ENCODE data around the gene SRRM2.

DNA sequence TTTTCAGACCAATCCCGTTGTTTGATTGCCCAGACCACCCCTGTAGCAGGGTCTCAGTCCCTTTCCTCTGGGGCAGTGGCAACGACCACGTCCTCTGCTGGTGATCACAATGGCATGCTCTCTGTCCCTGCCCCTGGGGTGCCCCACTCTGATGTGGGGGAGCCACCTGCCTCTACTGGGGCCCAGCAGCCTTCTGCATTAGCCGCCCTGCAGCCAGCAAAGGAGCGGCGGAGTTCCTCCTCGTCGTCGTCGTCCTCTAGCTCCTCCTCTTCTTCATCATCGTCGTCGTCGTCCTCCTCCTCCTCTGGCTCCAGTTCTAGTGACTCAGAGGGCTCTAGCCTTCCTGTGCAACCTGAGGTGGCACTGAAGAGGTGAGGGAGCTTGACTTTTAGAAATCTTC is 15.5 kb downstream of the SRRM2 start:
- TF ChIP-seq, protein P1, sequence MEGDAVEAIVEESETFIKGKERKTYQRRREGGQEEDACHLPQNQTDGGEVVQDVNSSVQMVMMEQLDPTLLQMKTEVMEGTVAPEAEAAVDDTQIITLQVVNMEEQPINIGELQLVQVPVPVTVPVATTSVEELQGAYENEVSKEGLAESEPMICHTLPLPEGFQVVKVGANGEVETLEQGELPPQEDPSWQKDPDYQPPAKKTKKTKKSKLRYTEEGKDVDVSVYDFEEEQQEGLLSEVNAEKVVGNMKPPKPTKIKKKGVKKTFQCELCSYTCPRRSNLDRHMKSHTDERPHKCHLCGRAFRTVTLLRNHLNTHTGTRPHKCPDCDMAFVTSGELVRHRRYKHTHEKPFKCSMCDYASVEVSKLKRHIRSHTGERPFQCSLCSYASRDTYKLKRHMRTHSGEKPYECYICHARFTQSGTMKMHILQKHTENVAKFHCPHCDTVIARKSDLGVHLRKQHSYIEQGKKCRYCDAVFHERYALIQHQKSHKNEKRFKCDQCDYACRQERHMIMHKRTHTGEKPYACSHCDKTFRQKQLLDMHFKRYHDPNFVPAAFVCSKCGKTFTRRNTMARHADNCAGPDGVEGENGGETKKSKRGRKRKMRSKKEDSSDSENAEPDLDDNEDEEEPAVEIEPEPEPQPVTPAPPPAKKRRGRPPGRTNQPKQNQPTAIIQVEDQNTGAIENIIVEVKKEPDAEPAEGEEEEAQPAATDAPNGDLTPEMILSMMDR (IDR thresholded peaks at IDR 0.05; ENCODE audit: insufficient read depth, low read depth, low read length) = no peak
- no peak for TF ChIP-seq EZH2 (IDR thresholded peaks at IDR 0.05; ENCODE audit: insufficient read depth, low read length)
